ENCODE data around the gene AMH.

- no peak for TF ChIP-seq POLR2A (IDR thresholded peaks at IDR 0.05)
- TF ChIP-seq CTCF (IDR thresholded peaks at IDR 0.05), result no peak
Observed at GRCh38 chr19:2232286-2233151, 16.6 kb upstream of the AMH start.

Measured in ovary (tissue), 3 donors.